Middle frontal gyrus (tissue), 1 donor: ENCODE data around the gene MAGED2.
"Not testable (repeated sequence)": the region's sequence is repeated elsewhere in the genome, so short reads cannot be mapped to it uniquely, and the experiment has no call there.

Source experiments
- DNase-seq: peaks from one replicate; pipeline ENCODE4 v3.0.0-alpha.2; 2015; ENCODE audit warnings: low spot score; ENCODE audit errors: extremely low spot score

The MAGED2 gene, protein sequence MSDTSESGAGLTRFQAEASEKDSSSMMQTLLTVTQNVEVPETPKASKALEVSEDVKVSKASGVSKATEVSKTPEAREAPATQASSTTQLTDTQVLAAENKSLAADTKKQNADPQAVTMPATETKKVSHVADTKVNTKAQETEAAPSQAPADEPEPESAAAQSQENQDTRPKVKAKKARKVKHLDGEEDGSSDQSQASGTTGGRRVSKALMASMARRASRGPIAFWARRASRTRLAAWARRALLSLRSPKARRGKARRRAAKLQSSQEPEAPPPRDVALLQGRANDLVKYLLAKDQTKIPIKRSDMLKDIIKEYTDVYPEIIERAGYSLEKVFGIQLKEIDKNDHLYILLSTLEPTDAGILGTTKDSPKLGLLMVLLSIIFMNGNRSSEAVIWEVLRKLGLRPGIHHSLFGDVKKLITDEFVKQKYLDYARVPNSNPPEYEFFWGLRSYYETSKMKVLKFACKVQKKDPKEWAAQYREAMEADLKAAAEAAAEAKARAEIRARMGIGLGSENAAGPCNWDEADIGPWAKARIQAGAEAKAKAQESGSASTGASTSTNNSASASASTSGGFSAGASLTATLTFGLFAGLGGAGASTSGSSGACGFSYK

DNA sequence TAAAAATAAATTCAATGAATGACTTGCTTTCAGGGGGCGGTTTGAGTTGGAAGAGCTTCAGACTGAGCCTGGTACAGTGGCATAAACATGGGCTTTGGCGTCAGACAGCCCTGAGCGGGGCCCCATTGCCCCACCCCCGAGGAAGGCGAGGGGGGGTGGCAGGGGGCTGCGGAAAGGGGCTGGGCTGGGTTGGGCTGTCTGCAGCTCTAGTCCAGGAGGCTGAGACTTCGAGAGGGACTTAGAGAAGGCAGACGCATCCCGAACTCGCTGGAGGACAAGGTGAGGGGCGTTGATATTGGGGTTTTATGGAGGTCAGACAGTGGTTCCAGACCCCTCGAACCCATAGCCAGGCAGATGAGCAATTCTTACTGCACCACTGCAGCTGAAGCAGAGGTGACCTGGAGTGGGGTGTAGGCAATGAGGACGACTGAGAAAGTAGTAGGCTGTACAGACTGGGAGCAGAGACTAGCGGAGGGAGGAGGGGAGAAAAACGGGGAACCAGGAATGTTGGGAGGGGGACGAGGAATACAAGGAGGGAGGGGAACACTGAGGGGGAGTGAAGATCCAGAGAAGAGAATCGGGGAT is at the start of gene MAGED2:
MAGED2 (plus strand) TSS at position 222 of the 585 bp plus-strand sequence. CDS start 1,587 bp downstream, outside the sequence.
- no peak for DNase-seq

DNA sequence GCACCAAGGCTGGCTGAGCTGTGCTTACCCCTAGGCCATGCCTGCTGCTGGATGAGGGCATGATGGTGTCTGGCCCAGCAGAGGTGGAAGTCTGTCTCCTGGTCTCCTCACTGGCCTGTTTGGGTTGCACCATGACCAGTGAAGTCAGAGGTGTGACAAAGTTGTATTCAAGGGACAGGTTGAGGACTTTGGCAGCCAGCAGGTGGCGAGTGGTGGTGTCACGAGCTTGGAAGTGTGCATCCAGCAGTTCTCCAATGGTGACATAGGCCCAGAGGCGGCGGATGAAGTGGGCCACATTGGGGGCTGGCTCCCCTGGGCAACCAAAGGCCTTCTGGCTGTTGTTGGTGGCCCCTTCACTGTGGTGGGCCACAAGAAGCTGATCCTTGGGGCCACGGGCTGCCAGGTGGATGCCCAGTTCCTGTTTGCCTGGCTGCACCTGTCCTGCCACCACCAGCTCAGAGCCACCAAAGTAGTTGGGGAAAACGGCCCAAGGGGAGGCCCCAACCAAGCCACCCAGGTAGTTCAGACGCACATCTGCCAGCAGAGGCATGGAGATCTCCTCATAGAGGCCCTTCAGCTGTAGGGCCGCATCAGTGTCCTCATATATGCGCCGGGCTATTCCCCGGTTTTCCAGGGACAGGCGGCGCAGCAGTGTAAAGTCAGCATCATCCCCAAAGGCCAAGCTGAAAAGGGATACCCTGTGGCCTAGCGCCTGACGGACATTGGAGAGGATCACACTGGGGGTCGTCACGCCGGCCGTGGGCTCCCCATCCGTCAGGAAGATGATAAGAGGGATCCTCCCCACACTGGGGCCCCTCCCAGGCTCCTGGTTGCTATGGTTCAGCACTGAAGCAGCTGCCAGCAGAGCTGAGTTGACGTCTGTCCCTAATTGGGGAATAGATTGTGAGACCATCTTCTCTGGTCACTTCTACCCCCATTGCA is 49.2 kb upstream of the MAGED2 start:
- DNase-seq = no peak

DNA sequence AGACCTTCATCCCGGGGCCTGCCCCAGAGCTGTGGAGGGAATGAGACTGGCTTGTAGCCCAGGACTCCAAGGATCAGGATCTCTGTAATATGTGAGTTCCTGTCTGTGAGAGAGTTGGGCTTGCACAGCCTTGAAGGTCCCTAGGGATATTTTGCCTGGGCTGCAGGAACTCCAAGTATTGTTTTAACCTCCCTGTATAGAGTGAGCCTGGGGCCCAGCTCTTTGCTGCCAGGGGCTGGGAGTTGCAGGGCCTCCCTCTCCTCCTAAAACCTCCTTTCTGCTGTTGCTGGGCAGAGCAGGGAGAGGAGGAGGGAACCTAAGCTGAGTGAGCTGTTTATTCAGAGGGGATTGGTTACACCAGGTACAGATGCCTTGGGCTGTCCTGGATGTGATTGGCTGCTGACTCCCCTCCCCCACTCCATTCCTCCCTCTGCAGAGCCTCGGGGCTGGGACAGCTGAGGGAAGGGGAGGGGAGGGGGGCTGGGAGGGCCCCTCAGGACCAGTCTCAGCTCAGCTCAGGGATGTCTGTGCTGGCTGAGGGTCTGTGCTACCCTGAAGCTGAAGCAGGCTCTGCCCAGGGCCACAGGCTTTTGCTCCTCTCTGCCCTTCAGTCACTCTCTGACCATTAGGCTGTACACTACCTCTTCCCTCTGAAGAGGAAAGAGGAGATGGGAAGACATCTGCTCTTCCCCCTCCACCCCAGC is 33.0 kb upstream of the MAGED2 start:
- not testable (repeated sequence) for DNase-seq

DNA sequence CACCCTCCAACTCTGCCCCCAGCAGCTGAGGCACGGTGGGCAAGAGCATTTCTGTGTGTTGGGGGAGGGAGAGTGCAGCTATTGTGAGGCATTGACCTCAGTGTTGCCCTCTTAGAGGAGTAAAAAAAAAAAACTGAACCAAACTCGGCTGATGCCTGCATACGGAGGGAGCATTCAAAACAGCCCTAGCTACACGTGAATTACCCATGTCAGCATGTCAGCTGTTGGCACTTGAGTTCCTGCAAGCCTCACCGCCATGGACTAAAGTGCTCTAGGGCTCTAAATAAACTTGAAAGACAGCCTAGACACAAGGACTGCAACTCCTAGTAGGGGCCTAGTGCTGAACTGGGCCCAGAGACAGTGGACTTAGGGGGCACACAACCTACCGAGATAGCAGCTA is 31.5 kb upstream of the MAGED2 start:
- DNase-seq = no peak

DNA sequence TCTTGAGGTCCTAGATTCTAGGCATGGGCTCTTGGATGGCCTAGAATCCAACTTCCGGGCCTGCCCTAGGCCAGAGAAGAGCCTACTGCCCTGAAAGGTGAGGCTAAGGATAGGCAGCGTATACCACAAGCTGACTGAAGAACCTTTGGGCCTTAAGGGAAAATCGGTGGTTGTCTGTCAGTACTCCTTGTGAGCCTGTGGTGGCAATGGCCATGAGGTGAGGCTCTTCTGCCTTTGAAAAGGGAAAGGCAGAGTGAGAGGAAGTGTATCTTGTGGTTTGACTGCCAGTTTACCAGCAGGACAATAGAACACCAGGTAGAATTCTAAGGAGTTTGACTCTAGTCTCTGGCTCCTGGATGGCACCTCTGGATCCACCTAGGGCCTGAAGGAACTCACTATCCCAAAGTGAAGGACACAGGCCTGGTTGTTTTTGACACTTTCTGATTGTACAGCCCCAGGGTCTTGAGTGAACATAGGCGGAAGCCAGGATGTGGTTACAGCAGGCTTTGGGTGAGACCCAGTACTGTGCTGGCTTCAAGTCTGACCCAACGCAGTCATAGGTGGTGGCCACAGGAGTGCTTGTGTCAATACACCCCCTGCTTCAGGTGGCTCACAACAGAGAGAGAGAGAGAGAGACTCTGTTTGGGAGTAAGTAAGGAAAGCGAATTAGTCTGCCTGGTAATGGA is 30.4 kb upstream of the MAGED2 start:
- no peak for DNase-seq

DNA sequence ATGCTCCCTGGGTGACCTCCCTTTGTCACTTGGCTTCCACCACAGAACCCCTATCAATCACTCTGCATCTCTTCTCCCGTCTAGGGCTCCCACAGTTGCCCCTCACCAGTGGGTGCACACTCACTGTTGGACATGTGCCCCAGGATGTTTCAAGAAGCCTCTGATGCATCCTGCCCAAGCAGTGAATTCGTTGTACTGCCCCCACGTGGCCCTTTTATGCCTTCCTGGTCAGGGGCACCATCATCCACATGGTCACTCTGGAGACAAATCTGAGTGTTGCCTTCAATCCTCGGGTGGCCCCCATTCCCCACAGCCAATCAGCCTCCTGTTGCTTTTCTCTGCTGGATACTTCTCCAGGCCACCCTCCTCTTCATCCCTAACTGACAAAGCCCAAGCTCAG is 21.6 kb upstream of the MAGED2 start:
- DNase-seq = no peak

DNA sequence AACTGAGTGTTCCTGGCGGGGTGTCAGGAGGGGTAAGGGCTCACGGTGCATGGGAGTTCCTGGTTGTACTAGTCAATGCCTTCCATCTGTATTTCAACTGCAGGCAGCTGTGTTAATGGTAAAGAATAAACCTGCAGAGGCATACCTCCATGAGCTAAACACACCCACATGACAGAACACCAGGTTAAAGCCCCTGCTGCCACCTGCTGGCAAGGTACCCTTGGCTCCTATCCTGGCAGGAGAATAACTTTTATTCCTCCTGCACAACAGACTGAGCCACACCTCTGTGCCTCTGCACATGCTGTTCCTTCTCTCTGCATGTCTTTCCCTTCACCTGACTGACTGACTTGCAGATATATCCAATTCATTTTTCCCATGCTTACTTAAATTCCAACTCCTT is 20.6 kb upstream of the MAGED2 start:
- no peak for DNase-seq

DNA sequence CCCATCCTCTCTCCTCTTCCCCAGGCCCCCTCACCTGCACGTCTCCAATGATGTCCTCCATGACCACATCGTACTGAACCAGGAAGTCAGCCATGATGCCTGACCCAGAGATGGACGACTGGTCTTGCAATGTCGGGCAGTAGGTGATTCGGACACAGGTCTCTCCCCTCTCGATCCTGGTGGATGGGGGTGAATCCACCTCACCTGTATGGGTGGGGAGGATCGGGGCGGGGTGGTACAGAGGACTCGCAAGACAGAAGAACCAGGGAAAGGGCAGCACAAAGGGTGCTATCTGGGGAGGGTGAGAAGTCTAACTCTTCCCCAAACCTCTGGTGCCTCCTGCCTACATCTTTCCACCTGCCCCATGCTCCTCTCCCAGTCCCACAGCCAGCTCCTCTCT is 19.1 kb upstream of the MAGED2 start:
- DNase-seq = no peak

DNA sequence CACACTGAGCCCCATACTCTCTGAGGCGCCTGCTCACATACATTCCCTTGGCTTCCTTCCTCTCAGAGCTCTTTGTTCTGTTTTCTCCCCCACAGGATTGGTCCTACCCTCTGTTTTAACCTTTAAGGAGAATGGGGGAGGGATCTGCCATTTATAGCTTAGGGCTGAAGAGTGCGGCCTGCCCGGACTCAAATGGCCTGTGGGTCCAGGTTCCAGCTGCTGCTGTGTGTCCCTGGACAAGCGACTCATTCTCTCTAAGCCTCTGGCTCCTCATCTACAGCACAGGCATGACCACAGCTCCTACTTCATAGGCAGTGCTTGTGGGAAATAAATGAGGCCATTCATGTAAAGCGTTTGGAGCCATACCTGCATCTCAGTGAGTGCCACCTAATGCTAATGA is 18.1 kb upstream of the MAGED2 start:
- DNase-seq = not testable (repeated sequence)

DNA sequence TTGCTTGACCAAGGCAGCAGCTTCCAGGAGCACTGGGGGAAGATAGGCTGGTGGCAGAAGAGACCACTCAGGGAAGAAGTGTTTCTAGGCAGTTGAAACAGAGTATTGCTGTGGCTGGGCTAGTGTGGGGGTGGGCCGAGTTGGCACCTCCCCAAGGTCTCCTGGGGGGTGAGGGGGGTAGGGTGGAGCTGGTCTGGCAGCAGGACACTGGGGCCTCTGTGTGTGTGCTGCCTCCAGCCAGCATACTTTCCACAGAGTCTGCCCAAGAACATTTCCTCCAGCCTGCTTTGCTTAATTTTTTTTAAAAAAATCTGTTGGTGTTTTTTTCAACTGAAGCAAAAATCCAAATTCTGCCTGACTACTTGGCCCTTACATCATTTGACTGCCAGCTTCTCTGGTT is 13.5 kb upstream of the MAGED2 start:
- no peak for DNase-seq

DNA sequence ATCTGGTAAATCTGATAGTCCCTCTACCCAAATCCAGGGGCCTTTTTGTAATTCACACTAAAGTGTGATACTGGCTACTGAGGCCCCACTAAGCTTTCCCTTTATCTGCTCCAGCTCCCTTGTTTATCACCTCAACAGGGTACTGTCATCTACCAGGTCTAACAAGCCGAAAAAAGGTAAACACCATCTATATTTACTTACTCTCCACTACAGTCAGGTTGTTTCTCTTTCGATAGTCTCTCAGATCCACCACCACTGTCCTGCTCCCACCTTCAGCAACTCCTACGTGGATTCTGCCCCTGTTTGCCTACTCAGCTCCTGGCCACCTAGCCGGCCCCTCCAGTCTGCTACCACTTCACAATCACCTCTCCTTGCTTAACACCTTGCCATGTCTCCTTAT is 12.8 kb upstream of the MAGED2 start:
- DNase-seq = no peak

DNA sequence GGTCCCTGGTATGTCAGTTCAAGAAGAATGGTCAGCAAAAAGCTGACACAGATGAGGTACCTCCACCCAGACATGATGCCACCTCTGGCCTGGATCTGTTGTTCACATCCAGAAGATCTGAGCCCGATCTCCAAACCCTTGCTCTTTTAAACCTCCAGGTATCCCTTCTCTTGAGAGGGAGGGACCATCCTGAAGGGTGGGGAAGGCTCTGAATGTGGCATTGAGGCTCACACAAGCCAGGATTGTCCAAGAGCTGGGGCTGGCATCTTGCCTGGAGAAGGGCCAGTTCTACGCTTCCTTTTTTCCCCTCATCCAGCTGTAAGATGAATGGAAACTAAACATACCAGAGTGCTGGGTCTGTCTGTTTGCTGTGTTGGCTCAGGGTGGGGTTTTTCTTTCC is 9.4 kb upstream of the MAGED2 start, which contains the start of gene ITIH6:
ITIH6 (minus strand) TSS at position 119 of the 400 bp plus-strand sequence; CDS start at position 74, 45 bp downstream.
- no peak for DNase-seq

DNA sequence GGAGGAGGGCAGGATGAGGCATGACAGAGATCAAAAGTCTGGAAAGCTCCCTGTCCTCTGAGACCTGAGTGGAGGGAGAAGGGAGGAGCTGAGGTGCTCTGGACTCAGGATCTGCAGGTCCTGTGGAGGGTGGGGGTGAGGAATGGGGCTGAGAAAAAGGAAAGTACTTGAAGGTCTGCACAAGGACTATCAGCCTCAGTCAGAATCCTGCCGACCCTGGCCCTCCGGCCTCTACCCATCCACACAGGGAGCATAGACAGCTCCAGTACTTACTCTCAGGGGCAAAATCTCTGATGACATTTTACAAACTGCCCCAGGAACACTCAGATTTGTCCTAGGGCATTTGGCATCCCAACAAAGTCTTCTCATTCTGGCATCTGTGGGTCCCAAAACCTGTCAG is 8.5 kb upstream of the MAGED2 start:
- DNase-seq = no peak

DNA sequence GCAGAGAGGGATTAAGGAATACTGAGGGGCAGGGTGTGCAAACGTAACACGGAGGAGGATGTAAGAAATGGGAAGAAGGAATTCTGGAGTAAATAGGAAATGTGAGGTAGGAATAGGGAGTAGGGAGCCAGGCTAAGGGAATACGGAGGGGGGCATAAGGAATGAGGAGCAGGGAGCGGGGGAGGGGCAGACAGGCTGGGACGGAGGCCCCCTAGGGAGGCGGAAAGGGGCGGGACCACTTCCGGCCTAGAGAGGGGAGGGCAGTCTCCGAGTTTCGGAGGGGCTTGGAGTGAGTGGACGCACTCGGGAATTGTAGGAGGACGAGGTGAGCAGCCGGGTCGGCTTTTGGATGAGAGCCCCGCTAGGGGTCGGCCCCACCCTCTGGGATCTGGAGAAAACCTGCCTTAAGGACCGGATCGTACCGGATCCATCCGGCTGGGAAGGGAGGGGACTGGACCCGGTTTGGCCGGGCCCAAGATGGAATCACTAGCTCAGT is 612 bp downstream of the MAGED2 start:
- DNase-seq = peak; percentile 31

DNA sequence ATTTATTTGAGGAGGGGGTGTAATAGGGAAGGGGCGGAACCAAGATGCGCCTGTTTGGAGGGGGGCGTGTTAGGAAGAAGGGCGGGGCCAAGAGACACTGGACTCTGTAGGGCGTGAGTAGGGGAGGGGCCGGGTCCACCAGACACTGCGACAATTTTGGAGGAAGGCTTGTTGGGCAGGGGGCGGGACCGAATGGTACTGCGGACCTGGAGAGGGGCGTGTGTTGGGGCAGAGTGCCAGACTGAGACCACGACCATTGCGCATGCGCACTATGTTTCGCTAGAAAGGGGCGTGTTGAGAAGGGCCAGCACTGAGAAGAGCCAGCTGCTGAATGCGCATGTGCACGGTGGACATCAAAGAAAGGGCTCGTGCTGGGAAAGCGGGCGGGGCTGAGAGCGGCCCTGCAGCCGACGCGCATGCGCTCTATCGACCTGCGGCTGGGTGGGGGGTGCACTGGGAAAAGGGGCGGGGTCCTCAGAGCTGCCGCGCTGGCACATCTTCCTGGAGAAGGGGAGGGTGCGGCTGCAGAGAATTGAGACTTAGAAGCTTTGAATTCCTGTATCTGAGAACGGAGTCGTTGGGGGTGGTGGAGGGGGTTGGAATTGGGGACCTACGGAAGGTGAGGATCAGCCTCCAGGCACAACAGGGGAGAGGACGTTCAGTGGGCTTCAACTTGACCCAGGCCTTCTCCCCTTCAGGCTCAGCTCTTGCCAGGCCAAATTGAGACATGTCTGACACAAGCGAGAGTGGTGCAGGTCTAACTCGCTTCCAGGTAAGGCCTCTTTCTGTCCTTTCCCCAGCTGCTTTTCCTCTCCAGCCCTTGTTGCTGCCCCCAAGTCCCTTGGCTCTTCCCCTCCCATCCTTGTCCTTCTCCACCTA is 1.3 kb downstream of the MAGED2 start:
- DNase-seq = peak; percentile 87

DNA sequence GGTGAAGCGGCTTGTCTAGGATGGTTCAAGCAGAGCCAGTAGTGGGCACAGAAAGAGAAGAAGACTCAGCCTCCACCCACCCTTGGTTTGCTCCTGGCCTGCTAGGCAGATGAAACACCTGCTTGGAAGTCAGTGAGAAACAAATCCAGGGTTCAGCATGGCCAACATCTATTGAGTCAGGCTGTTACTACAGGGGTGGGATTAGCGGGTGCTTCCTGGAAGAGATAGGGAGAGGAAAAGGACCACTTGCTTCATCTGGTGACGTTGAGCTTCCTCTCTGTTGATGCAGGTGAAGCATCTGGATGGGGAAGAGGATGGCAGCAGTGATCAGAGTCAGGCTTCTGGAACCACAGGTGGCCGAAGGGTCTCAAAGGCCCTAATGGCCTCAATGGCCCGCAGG is 3.0 kb downstream of the MAGED2 start:
- DNase-seq = no peak

DNA sequence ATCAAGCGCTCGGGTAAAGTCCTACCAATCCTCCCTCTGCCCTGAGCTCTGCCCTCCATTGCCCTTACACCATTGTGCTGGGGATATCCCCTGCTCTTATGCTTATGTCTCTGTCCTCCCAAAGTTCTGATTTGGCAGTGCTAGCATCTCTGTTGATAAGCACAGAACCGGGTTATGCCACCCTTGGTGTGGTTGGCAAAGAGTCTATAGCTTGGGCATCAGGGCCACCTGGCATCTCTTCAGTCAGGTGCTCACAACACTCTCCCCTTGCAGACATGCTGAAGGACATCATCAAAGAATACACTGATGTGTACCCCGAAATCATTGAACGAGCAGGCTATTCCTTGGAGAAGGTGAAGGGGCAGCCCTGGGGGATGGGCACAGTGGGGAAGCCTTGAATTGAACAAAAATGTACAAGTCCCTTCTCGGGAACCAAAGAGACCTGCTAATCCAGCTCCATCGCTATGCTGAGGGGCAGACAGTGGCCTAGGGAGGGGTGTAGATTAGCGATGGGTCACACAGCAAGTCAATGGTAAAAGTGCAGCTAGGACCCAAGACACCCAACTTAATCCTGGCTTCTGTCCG is 3.8 kb downstream of the MAGED2 start:
- DNase-seq = no peak

DNA sequence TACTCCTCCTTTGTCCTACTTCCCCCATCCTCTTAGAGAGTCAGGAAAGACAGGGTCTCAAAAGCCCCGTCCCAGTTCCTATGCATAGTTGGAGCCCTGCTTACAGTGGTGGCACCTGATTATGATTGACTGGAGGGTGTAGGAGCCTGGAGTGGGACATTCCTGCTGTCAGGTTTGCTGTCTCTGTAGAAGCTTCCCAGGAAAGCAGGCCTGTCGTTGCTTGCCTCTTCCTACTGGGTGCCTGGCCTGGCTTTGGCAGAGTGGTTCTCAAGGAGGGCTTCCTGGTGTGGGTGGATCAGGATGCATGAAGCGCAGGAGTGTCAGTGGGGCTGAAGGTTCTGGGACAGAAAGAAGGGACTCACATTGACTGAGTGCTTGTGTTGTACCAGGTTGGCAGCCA is 4.8 kb downstream of the MAGED2 start:
- DNase-seq = no peak
